Measurements from ENCODE around the gene GABBR2. TPM values are rescaled to one million over a fixed set of nuclear protein-coding genes. Genes with fewer than 3 reads are reported as not detected.

The GABBR2 gene
- total RNA-seq, 6 experiments from 2014 or later = not detected

DNA sequence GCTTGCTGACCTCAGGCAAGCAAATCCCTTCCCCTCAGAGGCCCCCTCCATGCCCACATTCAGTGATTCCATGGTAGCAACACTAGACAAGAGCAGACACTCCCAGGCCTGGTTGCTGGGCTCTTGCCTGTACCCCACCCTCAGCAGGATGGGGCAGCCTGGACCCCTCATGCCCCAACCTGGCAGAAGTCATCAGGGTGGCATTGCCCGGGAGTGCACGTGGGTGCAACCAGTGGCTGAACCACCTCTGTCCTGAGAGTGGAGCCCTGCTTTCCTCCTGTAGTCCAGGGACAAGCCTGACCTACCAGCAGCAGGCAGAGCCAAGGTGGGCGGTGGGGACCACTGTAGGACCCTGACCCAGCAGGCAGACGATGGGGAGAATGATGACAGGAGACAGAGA, 387.5 kb downstream of the GABBR2 start:
- H3K4me3 ChIP-seq = no peak overlapping the region
- H3K27me3 ChIP-seq = no peaks in the 10 kb centered on the region
- H3K36me3 ChIP-seq = no peaks in the 10 kb centered on the region
- no peak for TF ChIP-seq POLR2A (IDR thresholded peaks at IDR 0.05)
- TF ChIP-seq, protein P1, sequence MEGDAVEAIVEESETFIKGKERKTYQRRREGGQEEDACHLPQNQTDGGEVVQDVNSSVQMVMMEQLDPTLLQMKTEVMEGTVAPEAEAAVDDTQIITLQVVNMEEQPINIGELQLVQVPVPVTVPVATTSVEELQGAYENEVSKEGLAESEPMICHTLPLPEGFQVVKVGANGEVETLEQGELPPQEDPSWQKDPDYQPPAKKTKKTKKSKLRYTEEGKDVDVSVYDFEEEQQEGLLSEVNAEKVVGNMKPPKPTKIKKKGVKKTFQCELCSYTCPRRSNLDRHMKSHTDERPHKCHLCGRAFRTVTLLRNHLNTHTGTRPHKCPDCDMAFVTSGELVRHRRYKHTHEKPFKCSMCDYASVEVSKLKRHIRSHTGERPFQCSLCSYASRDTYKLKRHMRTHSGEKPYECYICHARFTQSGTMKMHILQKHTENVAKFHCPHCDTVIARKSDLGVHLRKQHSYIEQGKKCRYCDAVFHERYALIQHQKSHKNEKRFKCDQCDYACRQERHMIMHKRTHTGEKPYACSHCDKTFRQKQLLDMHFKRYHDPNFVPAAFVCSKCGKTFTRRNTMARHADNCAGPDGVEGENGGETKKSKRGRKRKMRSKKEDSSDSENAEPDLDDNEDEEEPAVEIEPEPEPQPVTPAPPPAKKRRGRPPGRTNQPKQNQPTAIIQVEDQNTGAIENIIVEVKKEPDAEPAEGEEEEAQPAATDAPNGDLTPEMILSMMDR (IDR thresholded peaks at IDR 0.05) = no peak
- peaks cover 0 to 2% (median under 1%) of the 10 kb centered on the region in 4 donors for H3K4me1 ChIP-seq
- H3K27ac ChIP-seq = no peak overlapping the region
- 69% methylated on average over 4 of the region's 4 CpGs for WGBS (ENCODE audit: insufficient coverage, low coverage, low lambda C conversion rate, missing lambda C conversion rate)
- DNase-seq = no peak
- H3K9me3 ChIP-seq = no peaks in the 10 kb centered on the region
- intact Hi-C loops (cut with DNase I) = no loop called here
- ATAC-seq = no peak

DNA sequence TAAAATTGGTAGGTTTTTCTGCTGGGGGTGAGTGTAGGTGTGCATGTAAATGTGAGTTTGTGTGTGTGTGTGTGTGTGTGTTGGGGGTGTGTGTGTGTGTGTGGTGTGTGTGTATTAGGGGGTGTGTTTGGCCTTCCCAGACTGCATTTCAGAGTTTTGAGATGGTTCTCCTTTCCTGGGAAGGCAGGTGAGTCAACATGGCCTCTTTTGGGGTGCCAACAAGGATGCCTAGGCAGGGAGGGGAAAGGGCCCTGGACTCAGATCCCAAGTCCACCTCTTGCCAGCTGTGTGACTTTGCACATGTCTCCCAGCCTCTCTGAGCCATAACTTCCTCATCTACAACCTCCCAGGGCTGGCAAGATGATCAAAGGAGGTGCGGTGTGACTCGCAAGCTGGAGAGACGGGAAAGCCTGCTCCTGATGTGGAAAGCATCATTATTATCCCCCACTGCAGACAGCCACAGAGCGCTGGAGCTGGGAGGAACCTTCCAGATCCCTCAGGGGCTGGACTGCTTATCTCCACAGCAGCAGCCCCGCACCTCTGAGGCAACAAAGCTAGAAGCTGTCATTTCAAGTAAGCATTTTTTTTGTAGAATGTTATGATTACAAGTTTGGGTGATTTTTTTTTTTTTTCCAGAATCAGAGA, 389.8 kb downstream of the GABBR2 start:
- no peak for DNase-seq
- no peak overlapping the region for H3K27ac ChIP-seq
- H3K4me1 ChIP-seq = peaks cover 0 to 12% (median 2%) of the 10 kb centered on the region in 4 donors
- ATAC-seq = no peak
- intact Hi-C loops (cut with DNase I) = loop anchor here (5.0 to 10.0 kb wide), 3 partner anchors 388 to 458 kb away; partner anchors contain the start of gene GABBR2 (in 1 of the 2)
- H3K36me3 ChIP-seq = no peaks in the 10 kb centered on the region
- WGBS (ENCODE audit: insufficient coverage, low coverage, low lambda C conversion rate, missing lambda C conversion rate) = 85% methylated on average over 4 of the region's 5 CpGs
- no peaks in the 10 kb centered on the region for H3K9me3 ChIP-seq
- no peak overlapping the region for H3K4me3 ChIP-seq
- no peaks in the 10 kb centered on the region for H3K27me3 ChIP-seq
- TF ChIP-seq, protein P1 (IDR thresholded peaks at IDR 0.05) = no peak
- TF ChIP-seq POLR2A (IDR thresholded peaks at IDR 0.05) = no peak

DNA sequence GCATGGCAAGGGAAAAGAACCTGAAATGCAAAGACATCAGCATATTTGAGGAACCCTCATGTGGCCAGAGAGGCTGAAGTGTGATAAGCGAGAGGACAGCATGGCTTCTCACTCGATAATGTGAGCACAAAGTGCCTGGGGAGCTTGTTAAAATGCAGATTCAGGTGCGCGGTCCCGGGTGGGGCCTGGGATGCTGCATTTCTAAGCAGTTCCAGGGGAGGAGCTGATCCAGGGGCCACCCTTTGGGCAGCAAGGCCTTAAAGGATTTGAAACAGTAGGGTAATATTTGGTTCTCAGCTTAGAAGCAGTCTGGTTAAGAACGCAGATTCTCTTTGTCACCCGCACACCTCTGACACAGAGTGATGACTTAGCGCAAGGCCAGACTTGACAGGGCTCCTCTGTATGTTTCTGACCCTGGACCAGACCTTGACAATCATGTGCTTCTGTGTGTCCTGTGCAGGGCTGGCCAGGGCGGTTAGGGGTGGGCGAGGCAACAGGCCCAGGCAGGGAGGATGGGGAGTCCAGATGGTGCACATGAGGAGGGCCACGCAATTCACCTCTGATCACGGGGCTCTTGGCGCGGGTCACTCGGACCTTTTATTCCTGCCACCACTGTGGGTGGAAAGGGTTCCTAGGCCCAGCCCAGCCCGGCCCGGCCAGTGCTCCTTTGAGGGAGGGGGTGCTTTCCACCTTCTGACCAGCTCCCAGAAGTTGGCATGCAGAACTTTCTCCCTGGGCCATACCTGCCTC, 390.5 kb downstream of the GABBR2 start:
- no peaks in the 10 kb centered on the region for H3K27me3 ChIP-seq
- TF ChIP-seq, protein P1 (IDR thresholded peaks at IDR 0.05) = no peak
- TF ChIP-seq POLR2A (IDR thresholded peaks at IDR 0.05) = no peak
- intact Hi-C loops (cut with DNase I) = loop anchor here (5.0 to 10.0 kb wide), 3 partner anchors 389 to 459 kb away; partner anchors contain the start of gene GABBR2 (in 1 of the 2)
- no peak overlapping the region for H3K27ac ChIP-seq
- no peaks in the 10 kb centered on the region for H3K9me3 ChIP-seq
- H3K4me3 ChIP-seq = no peak overlapping the region
- DNase-seq = no peak
- peaks cover 0 to 12% (median 2%) of the 10 kb centered on the region in 4 donors for H3K4me1 ChIP-seq
- 93% methylated on average over 11 of the region's 17 CpGs for WGBS (ENCODE audit: insufficient coverage, low coverage, low lambda C conversion rate, missing lambda C conversion rate)
- H3K36me3 ChIP-seq = no peaks in the 10 kb centered on the region
- ATAC-seq = no peak

DNA sequence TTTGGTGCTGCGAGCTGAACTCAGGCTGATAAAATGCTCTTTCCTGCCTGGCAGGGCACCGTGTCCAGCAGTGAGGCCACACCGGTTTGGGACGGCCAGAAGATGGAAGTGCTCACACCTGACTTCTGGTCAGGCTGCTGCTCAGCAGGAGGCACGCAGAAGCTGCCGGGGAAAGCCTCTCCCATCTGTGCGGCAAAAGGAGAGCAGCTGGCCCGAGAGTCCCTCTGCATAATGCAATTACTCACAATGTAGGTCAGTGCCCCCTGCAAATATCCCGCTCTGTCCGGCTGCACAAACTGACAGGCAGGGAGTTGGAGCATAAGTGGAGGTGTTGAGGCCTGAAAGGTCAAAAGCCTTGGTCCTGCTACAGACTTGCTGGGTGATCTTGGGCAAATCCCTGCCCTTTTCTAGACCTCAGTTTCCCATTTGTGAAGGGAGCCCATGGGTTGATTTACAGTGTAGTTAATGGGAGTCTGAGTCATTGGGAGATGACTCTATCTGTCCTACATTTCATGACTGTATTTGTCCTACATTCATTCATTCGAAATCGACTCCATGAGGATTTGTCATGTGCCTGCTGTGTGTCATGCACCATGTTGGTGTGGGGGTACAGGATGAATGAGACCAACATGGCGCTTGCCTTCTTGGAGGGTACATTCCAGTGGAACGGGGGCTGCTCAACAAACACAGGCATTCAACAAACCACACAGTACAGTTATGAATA, 391.4 kb downstream of the GABBR2 start:
- no peak for ATAC-seq
- H3K27me3 ChIP-seq = no peaks in the 10 kb centered on the region
- no peaks in the 10 kb centered on the region for H3K36me3 ChIP-seq
- H3K27ac ChIP-seq = no peak overlapping the region
- intact Hi-C loops (cut with DNase I) = loop anchor here (5.0 to 10.0 kb wide), 3 partner anchors 390 to 460 kb away; partner anchors contain the start of gene GABBR2 (in 1 of the 2)
- no peak overlapping the region for H3K4me3 ChIP-seq
- no peaks in the 10 kb centered on the region for H3K9me3 ChIP-seq
- WGBS (ENCODE audit: insufficient coverage, low coverage, low lambda C conversion rate, missing lambda C conversion rate) = 72% methylated on average over 6 of the region's 14 CpGs
- DNase-seq = no peak
- TF ChIP-seq, protein P1 (IDR thresholded peaks at IDR 0.05) = no peak
- no peak for TF ChIP-seq POLR2A (IDR thresholded peaks at IDR 0.05)
- peaks cover 0 to 12% (median 2%) of the 10 kb centered on the region in 4 donors for H3K4me1 ChIP-seq

All from right lobe of liver (tissue), 6 donors.